T-helper 22 cell (primary cell): ENCODE data around the gene PAPPA2.
"Not testable (repeated sequence)": the region's sequence is repeated elsewhere in the genome, so short reads cannot be mapped to it uniquely, and the experiment has no call there.

ENCODE experiments used
- DNase-seq: peaks from one replicate; pipeline ENCODE4 v3.0.0-alpha.2; 2020; ENCODE audit warnings: low read depth

The PAPPA2 gene, protein sequence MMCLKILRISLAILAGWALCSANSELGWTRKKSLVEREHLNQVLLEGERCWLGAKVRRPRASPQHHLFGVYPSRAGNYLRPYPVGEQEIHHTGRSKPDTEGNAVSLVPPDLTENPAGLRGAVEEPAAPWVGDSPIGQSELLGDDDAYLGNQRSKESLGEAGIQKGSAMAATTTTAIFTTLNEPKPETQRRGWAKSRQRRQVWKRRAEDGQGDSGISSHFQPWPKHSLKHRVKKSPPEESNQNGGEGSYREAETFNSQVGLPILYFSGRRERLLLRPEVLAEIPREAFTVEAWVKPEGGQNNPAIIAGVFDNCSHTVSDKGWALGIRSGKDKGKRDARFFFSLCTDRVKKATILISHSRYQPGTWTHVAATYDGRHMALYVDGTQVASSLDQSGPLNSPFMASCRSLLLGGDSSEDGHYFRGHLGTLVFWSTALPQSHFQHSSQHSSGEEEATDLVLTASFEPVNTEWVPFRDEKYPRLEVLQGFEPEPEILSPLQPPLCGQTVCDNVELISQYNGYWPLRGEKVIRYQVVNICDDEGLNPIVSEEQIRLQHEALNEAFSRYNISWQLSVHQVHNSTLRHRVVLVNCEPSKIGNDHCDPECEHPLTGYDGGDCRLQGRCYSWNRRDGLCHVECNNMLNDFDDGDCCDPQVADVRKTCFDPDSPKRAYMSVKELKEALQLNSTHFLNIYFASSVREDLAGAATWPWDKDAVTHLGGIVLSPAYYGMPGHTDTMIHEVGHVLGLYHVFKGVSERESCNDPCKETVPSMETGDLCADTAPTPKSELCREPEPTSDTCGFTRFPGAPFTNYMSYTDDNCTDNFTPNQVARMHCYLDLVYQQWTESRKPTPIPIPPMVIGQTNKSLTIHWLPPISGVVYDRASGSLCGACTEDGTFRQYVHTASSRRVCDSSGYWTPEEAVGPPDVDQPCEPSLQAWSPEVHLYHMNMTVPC (N-terminal part only)

GRCh38 chr1:176462674-176463378 lies at the start of gene PAPPA2:
TSS of gene PAPPA2 (plus strand) at chr1:176463175. CDS start at chr1:176556323, 93,148 bp downstream.
- no peak for DNase-seq

GRCh38 chr1:176416777-176417176 lies 46.2 kb upstream of the PAPPA2 start:
- DNase-seq: no peak

- DNase-seq: not testable (repeated sequence)
Measured at GRCh38 chr1:176419608-176420007, 43.4 kb upstream of the PAPPA2 start.

- no peak for DNase-seq
Measured at GRCh38 chr1:176434234-176434633, 28.7 kb upstream of the PAPPA2 start.

- DNase-seq: no peak
Measured at GRCh38 chr1:176436251-176436650, 26.7 kb upstream of the PAPPA2 start.

DNA sequence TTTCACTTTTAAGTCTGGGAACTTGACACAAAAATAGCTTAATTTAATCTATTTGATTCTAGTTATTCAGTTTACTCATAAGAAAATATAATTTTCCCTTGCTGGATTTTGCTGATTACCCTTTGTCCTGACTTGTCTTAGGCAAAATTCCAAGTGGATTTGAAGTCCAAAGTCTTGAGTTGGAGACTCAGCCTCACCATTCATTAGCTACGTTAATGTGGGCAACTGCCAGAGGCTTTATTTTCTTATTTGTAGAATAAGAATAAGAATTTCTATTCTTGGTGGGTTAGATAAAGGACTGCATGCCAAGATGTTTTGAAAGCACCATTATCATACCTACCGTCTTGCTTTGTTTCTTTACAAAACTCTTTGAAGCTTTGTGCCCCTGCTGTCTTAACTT lies 22.8 kb upstream of the PAPPA2 start:
- no peak for DNase-seq

DNA sequence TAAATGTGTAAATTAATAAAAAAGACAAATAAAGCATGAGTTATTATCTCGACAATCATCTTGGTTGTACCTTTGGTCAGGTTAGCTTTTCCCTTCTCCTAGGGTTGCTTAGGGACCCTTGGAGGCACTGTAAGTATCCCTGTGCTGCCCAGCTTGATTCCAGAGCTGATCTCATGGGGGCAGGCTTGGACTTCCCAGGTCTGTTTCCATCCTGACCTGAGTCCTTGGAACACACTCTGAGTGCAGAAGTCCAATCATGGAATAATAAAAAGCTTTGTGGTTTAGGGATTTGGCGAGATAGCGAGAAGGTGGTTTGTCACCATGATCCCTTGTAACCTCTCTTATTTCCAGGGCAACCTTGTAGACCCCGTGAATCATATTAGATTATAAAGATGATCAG lies 18.7 kb upstream of the PAPPA2 start:
- no peak for DNase-seq

- DNase-seq: no peak
Measured at GRCh38 chr1:176445402-176445801, 17.6 kb upstream of the PAPPA2 start.

DNA sequence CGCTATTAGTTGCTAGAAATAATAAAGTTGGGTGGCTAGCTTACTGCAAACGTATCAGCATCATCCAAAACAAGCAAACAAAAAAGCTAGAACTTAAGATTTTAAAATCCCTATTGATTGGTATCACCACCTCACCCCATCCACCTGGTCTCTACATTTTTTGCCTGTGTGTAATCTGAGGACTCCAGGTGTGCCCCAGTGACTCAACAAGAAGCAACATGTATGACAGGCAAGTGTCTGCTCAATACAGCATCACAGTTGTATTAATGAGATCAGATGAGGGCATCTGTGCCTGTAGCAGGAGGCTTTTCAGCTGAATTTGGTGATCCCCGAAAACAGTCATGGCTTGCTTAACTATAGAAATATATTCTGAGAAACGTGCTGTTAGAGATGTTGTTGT lies 14.6 kb upstream of the PAPPA2 start:
- DNase-seq: no peak

GRCh38 chr1:176450526-176450925 lies 12.4 kb upstream of the PAPPA2 start:
- no peak for DNase-seq

- not testable (repeated sequence) for DNase-seq
Measured at GRCh38 chr1:176451741-176452140, 11.2 kb upstream of the PAPPA2 start.

DNA sequence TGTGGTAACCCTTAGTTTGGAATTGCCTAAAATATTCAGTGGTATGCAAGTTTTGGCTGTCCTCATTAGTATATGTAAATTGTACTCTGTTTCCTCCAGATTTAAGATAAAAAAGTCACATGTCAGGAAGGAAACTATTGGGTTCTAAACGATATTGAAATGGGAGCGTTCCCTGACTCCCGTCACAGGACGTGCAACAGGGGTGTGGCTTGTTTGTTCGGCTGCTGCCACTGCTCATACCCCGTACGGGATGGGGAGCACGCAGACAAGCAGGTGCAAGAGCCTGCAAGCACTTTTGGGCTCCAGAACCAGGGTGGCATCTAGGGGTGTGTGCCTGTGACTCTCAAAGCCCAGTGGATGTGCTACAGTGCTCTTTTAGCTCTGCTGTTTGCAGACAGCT lies 6.2 kb upstream of the PAPPA2 start:
- DNase-seq: no peak

DNA sequence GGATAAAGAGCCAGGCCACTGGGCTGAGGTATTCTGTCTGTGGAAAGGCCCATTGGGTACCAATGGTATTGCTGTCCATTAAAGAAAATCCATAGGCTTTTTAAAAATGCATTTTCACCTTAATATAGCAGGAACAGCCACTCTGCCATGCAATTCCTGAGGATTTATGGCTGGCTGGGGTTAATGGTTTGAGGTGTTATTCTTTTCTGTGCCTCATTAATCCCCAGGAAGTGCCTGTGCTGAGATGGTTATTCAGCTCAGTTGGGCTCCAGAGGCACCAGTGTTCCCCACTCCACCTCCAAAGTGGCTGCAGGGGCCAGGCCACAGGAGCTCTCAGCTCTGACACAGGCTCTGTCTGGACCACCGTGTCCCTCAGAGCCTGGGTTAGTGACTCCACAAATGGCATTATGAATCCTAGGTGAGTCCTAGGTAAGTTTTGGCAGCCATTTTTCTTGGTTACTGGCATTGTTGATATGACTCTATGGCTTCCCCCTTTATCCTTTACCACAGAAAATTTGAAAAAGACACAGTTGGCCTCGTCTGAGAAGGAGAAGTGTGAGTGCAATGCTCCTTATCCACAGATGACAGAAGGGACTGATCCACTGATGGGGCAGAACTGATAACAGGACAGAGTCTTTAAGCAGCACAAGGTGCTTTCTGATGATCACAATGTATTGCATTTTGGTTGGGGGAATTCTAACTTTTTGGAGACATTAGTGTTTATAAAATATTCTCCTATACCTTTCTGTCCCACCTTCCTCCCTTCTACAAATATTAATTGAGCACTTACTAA lies 2.2 kb upstream of the PAPPA2 start:
- no peak for DNase-seq

GRCh38 chr1:176461576-176461975 lies 1.4 kb upstream of the PAPPA2 start:
- DNase-seq: no peak

DNA sequence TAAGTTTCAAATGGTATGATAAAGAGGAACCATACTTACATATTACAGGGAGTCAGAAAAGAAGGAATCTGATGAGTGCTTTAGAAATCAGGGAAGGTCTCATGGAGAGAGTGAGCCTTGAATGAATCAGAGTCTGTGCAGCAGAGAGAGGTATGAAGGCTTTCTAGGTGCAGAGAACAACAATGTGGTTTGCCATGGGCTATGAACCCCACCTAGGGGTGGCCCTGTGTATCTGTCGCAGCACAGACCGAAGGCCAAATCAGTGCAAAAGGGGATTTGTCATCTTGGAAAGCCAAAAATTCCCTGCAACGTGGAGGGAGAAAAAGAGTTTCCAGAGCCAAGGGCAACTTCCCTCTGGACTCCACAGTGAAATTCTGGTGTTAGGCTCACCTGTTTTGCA lies 3.5 kb downstream of the PAPPA2 start:
- DNase-seq: no peak

DNA sequence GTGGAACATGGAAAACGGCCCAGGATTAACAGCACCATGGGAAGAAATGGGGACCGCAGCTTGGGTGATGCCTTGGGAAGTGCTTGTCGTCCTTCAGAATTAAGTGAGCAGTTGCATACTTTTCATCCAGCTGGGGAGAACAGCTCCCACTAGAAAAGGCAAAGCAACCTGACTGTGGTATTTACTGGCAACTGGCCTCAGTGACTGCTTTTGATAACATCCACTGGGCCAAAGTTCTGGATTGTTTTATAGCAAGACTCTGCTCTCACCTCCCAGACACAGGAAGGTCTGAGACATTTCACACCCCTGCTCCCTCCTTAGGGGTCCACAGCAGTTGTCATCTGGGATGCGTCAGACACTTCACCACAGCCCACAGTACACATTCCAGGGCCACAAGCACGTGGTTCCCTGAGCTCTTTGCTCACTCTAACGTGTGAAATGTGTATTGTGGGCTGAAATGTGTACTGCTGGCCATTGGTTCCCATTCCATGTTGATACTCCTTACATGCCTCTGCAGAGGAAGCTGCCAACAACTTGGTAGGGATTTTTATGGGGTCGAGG lies 6.6 kb downstream of the PAPPA2 start:
- no peak for DNase-seq

GRCh38 chr1:176471338-176472121 lies 8.6 kb downstream of the PAPPA2 start:
- DNase-seq: no peak

- no peak for DNase-seq
Measured at GRCh38 chr1:176479971-176480370, 17.0 kb downstream of the PAPPA2 start.

DNA sequence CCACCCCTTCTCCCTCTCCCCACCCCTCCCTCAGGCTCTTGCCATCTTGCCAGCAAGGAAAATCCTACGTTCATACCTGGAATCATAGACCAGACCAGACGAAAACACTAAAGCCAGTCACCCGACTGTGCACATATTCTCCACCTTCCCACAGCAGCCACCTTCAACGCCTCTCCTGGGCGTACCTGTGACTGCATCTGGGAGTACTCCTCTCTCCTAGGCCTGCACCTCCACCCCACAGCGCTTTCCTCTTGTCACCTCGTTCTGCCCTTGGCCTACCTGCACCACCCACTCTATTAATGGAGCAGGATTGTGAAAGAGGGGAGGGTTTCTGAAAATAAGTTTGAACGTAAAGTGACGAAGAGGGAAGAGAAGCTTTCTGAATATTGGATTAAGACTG lies 17.8 kb downstream of the PAPPA2 start:
- DNase-seq: no peak

DNA sequence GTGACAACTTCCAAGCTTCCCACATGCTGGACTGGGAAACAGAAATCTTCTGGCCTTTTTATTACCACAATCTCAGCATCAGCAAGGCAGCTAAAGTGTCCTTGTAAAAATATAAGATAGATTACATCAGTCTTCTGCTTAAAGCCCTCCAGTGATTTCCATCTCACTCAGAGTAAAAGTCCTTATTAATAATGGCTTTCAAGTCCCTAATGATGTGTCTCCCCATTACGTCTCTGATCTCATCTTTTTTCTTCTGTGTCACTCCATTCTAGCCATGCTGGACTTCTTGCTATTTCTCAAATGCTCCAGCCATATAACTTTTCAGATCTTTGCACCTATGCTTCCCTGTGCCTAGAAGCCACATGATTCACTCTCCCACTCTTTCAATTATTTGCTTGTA lies 22.1 kb downstream of the PAPPA2 start:
- DNase-seq: no peak
